GM19397 (cell line): ENCODE results near the gene TBC1D3B.
"Not testable (repeated sequence)": the region's sequence is repeated elsewhere in the genome, so short reads cannot be mapped to it uniquely, and the experiment has no call there.

Experiments used
- ATAC-seq: cut with Tn5 transposase; IDR thresholded peaks from one replicate; pipeline ENCODE4 v1.9.1; 2021; ENCODE audit warnings: mild to moderate bottlenecking, moderate library complexity; ENCODE audit not compliant: unreplicated experiment

TBC1D3B gene

DNA sequence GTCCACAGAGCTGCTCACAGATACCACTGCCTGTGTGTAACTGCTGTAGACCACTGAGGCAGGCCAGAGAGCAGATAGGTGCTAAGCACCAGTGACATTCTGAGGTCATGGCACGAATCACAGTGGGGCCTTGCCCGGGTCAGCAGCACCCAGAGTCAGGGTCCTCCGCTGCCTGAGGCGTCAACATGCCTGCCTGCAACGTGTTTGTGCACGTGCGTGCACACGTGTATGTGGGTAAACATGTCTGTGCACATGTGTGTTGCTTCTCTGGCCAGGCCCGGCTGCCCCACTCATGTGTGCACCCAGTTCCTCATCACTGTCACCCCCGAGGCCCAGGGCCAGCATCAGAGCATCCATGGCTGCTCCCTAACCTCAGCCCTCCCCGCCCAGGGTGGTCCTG, at the start of gene TBC1D3B:
Gene TBC1D3B, minus strand, starts transcription at position 101 of the 400 bp plus-strand sequence. CDS start 1,586 bp downstream, outside the sequence.
- ATAC-seq: not testable (repeated sequence)

DNA sequence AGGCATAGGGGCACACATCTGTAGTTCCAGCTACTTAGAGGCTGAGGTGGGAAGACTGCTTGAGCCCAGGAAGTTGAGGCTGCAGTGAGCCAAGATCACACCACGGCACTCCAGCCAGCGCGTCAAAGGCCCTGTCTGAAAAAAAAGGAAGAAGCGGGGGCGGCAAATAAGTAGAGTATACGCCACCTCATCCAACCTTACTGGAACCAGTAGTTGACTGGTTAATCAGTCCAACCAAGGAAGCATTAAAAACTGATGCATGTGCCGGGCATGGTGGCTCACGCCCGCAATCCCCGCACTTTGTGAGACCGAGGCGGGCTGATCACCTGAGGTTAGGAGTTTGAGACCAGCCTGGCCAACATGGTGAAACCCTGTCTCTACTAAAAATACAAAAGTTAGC, 46.5 kb upstream of the TBC1D3B start:
- not testable (repeated sequence) for ATAC-seq

DNA sequence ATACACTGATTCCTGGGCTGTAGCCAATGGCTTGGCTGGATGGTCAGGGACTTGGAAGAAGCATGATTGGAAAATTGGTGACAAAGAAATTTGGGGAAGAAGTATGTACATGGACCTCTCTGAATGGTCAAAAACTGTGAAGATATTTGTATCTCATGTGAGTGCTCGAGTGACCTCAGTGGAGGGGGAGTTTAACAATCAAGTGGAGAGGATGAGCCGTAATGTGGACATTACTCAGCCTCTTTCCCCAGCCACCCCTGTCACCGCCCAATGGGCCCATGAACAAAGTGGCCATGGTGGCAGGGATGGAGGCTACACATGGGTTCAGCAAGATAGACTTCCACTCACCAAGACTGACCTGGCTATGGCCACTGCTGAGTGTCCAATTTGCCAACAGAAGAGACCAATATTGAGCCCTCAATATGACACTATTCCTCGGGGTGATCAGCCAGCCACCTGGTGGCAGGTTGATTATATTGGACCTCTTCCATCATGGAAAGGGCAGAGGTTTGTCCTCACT, 45.2 kb upstream of the TBC1D3B start:
- ATAC-seq: not testable (repeated sequence)

DNA sequence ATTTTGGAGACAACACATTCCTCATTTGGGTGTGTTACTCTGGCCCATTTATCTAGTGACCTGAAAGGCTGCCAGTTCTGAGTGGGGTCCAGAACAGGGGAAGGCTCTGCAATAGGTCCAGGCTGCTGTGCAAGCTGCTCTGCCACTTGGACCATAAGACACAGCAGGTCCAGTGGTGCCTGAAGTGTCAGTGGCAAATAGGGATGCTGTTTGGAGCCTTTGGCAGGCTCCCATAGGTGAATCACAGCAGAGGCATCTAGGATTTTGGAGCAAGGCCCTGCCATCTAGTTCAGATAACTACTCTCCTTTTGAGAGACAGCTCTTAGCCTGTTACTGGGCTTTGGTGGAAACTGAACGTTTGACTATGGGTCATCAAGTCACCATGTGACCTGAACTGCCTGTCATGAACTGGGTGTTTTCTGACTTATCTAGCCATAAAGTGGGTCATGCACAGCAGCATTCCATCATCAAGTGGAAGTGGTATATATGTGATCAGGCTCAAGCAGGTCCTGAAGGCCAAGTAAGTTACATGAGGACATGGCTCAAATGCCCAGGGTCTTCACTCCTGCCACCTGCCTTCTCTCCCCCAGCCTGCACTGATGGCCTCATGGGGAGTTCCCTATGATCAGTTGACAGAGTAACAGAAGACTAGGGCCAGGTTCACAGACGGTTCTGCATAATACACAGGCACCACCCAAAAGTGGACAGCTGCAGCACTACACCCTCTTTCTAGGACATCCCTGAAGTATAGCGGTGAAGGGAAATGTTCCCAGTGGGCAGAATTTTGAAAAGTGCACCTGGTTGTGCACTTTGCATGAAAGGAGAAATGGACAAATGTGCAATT, 44.5 kb upstream of the TBC1D3B start:
- ATAC-seq: not testable (repeated sequence)

DNA sequence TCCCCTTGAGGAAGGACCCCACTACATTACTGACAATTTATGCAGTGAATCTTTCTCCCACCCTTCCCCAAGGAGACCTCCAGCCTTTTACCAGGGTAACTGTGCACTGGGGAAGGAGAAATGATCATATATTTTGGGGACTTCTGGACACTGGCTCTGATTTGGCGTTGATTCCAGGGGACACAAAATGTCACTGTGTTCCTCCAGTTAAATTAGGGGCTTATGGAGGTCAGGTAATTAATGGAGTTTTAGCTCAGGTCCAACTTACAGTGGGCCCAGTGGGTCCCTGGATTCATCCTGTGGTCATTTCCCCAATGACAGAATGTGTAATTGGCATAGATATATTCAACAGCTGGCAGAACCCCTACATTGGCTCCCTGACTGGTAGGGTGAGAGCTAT, 43.1 kb upstream of the TBC1D3B start:
- ATAC-seq: not testable (repeated sequence)

DNA sequence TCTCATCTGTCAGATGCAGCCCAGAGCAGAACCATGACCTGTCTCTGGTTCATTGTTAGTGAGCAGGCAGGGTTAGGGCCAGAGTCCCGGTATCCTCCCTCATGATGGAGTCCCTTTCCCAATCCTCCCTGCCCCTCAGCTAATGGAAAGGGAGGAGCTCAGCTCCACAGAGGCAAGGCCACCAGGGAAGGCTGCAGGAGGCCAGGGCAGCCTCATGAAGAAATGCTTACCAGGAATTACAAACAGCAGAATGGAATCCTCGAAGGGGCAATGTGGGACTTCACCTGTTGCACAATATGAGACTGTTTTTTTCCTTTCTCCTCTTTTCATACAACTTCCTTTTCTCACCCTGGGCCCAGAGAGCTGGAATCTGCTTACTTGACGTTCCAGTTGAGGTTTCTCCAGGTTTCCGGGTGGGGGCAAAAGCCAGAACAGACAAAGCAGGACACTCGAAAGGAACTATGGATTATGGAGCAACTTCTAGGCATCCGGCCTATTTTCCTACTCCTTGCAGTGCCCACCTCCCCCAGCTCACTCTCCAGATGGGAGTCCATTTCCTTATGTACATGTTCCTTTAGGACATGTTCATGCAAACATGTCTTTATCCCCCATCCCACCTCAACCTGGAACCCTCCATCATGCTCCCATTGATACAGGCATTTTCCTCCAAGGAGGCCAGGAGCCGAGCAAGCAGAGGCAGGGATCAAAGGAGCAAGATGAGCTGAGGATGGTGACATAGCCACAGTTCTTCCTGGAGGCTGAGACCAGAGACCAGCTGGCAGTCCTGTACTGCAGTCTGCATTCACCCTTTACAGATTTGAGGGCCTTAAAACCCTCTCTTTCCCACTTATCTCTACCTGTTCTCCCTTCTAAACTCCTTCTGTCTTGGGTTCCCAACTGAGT, 39.2 kb upstream of the TBC1D3B start:
- not testable (repeated sequence) for ATAC-seq

DNA sequence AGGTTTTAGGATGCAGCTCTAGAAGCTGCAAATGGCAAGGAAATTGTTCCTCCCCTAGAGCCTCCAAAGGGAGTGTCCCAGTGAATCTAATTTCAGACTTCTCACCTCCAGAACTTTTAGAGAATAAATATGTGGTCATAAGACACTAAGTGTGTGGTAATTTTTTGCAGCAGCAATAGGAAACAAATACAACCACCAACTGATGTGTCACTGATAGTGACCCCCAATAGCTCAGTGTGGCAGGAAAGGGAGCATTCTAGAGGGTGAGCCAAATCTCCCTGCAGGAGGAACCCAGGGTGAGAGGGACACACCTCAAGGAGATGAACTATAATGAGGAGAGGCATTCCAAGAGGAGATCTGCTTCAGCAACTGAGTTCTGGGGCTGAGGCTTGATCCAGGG, 38.5 kb upstream of the TBC1D3B start:
- ATAC-seq: no peak

DNA sequence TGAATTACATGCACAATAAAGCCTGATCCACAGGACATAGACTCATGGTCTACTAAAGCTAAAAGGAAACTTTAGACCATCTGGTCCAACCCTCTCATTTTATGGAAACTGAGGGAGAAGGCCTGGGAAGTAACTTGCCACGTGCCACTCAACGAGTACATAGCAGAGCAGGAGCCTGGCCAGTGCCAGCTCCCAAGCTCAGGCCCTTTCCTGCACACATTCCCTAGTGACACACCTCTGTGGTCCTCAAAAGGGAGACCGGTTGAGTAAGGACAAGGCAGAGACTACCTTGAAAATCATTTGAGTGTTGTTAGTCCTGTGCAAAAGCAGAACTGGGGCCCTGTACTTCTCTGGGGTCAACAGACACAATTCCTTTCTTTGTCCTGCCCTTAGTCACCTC, 37.3 kb upstream of the TBC1D3B start:
- ATAC-seq: no peak

DNA sequence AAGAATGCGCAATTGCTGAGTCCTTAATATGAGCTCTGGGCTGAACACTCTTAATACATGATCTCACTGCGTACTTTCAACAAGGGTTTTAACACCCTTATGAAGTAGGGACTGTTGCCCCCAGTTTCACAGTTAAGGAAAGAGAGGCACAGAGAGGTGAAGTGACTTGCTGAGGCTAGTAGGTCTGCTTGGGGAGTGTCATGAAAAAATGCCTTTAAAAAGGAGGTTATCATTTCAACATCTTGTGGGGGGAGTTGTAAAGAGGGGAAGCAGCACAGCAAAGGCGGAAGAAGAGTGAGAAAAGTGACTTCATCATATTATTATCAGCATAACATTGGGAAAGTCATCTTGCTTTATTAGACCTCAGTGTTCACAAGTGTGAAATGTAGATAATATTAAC, 36.5 kb upstream of the TBC1D3B start:
- no peak for ATAC-seq

DNA sequence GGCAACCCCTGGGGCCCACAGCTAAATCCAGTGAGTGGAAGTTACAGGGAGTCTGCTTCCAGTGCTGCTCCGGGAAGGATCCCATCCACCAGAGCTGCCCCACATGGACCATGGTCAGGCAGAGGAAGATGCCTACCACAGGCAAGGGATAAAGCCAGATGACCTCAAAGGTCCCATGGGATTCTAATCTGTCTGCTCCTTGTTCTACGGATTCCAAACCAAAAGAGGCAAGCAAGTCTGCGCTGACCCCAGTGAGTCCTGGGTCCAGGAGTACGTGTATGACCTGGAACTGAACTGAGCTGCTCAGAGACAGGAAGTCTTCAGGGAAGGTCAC, 35.8 kb upstream of the TBC1D3B start:
- ATAC-seq: no peak

DNA sequence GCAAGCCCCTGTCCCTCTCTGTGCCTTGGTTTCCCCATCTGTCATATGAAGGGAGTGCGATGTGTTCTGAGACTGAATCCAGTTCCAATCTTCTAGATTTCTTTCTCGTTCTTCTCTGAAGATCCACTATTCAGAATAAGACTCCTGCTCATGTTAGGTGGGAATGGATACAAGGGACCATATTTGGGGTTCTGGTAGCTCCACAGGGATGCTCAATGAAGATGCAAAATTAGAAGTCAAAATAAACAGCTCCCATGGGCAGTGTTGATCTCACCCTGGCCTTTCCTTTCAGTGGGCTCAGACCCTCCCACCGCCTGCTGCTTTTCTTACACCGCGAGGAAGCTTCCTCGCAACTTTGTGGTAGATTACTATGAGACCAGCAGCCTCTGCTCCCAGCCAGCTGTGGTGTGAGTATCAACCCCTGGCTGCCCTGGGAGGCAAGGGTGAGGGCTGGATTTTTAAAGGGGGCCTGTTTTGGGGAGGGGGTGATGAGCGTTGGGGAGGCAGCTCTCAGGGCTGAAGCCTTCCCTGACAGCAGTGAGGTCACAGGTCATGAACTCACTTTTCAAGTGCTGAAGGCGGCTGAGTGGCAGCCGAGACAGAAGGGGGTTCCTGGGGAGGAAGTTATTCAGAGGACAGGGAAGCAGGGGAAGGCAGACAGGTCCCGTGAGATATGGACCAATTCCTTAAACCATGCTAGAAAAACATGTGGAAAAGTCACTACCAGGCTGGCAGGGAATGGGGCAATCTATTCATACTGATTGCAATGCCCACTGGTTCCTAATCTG, 35.2 kb upstream of the TBC1D3B start:
- ATAC-seq: not testable (repeated sequence)

DNA sequence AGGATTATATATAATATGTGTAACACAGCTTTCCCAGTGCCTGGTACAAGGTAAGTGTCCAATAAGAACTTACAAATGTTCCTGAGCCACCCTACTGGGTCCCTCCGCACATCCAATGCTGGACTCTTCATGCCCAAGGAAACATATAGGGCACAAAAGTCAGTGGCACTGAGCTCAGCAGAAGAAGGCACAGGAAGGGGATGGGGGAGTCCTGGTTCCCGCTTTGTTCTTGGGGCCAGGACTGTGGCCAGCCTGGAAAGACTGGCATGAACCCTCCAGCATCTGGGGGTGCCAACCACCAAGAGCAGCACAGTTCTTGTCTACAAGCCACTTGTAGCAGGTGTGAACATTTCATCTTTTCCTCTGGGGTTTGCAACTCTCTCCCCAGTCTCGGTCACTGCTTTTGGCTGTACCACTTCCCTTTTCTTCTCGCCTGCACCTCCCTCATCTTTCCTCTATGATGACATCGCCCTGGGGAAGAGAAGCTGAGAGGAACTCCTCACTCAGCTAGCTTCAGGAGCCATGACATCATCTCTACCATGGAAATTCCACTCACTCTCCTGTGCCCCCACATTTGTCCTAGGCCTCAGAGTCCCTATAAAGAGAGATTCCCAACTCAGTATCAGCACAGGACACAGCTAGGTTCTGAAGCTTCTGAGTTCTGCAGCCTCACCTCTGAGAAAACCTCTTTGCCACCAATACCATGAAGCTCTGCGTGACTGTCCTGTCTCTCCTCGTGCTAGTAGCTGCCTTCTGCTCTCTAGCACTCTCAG, 34.2 kb upstream of the TBC1D3B start, which contains the start of gene CCL4L2:
Gene CCL4L2, plus strand, starts transcription at position 625 of the 773 bp plus-strand sequence.
- peak; percentile 64 for ATAC-seq

DNA sequence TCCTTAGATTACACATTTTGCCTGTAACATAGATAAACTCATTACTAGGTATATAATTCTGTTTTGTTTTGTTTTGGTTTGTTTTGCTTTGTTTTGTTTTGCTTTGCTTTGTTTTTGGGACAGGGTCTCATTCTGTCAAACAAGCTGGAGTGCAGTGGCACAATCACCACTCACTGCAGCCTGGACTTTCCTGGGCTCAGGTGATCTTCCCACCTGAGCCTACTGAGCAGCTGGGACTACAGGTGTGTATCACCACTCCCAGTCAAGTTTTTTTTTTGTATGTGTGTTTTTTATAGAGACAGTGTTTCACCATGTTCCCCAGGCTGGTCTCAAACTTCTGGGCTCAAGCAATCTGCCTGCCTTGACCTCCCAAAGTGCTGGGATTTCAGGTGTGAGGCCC, 33.1 kb upstream of the TBC1D3B start:
- no peak for ATAC-seq

DNA sequence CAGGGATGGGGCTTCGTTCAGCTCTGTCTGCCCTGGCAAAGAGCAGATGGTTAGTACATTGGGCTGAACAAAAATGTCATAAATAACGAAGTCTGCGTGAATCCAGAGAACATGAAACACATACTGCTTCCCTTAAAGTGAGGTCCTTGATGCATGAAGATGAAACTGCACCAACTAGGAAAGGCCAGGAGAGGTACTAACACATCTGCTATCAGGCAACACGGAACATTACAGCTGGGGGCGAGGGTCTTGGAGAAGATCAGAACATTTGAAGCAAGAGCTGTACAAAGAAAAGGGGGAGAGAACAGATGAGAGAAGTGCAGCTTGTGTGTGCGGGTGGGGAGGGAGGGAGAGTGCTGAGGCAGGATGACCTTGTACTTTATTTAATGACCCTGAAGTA, 30.9 kb upstream of the TBC1D3B start:
- ATAC-seq: not testable (repeated sequence)

DNA sequence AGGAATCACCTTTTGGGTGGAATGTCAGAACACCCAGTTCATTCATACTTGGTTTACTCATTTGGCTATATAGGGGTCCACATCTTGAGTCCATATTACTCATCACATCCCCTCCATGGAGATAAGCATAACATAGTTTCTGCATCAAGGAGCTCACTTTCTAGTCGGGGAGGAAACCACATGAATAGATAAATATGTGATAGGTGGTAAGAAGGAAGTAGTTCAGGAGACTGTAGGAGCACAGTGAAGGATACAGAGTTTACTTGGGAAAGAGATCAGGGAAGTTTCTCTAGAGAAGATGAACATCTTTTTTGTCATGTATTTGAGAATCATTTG, 30.0 kb upstream of the TBC1D3B start:
- not testable (repeated sequence) for ATAC-seq

DNA sequence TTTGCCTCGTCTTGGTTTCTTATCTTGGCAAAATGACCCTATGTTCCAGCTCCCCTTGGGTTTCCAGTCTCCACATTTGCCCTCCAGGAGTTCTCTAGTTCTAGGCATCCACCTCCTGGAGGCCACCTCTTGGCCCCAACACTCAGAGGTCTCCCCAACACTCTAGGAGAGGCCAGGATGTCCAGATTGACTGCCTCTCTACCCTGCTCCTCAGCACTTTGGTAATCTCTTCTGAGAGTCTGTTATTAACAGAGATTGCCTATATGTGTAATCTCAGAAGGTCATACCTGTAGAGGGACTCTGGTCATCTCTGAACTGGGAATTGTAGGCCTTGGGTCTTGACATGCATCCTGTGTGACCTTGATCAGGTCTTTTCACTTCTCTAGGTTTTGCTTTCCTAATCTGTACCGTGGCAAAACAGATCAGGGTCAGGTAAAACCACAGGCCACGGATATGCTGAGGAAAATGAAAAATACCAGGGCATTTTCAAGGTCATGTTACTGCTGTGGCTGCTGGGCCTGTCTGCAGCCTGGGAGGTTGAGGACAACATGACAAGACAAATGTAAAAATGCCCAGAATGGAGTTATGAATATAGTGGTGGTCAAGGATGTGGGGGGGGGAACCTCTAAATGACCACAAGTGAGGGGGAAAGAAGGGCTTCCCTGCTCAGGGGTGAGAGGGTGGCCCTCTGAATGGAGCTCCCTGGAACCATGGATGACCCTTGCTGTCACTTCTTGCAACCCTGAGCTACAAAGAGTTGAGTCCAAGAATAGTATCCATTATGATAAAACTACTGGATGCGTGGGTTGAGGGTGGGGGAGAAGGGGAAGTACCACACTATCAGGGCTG, 29.4 kb upstream of the TBC1D3B start:
- no peak for ATAC-seq

DNA sequence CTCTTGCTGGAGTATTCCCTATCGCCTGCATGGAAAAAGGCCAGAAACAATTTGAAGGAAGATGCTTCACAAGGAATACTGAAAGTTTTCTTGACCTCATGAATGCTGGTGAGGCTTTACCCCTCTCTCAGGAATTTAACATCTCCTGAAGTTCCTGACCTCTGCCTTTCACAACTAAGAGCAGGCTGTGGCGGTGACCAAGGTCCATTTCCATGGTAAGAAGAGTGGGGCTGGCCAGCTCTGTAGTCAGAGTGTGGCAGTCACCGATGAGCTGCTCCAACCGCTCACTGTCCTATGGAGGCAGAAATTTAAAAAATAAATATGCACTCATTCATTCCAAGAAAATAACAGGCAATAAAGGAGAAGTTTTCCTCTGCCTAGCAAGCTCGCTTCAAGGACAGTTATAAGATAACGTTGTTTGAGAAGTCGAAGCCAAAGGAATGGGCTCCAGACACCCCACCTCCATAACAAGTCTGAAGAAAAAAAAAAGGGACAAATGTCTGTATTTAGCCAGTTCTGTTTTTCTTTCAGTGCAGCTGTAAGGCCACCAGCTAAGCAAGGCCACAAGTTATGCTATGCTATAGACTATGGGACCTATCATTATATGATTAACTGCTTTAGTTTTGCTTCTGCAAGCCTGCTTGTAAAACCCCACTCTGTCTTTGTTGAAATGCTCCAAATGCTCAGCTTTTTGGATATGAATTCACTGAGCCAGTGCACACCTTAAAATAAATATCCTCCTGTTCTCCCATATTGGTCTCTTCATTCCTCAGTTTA, 28.5 kb upstream of the TBC1D3B start:
- ATAC-seq: no peak

DNA sequence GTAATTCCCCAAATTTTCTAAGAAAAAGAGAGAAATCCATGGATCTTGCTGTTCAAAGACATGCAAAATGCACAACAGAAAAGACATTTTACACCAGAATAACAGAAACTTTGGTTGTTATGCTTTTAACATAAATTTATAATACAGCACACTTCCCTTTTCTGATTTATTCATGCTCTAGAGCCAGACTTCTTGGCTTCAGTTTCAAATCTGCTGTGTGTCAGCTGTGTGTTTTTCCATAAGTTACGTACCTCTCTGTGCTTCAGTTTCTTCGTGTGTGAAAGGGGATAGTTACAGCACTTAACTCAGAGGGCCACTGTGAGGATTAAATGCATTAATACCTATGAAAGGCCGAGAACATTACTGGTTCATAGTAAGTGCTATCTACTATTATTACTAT, 26.9 kb upstream of the TBC1D3B start:
- no peak for ATAC-seq
